Measurements from ENCODE around the gene PIGU. TPM values are rescaled to one million over a fixed set of nuclear protein-coding genes. Genes with fewer than 3 reads are reported as not detected.

PIGU gene
- polyA plus RNA-seq, 3 donors, result 5.8 to 11.3 (median 10.9) TPM

DNA sequence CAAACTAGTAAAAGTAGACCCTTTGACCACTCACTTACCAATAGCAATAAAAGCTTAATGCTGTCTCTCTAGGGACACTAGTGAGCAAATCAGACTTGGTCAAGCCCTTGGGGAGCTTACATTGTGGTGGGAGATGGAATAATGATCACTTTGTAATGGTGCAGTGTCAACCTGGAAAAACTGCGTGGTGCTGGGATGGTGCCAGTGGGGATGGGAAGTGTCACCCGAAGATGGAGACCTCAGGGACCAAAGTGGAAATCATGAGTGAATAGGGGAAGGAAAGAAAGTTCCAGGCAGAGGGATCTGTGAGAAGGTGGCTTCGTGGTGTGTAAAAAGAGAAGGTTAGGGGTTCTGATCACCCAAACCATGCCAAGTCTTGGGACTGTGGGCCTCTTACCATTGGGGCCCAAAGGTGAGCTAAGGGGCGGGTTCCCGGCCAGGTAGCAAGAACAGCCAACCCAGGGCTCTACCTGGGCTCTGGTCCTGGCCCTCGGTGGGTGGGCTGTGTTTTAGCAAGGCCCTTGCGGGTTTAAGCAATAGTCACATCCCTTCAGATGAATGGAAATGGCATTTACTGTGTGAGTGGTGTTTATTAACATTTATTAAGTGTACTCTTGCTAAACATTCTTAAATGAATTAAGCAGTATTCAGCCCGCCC lies 145.2 kb downstream of the PIGU start:
- H3K27me3 Mint-ChIP-seq (ENCODE audit: low read depth in 3 of 3), result no peaks in the 10 kb centered on the region
- H3K36me3 Mint-ChIP-seq, result peaks cover 76 to 90% of the 10 kb centered on the region in 2 donors
- Histone ChIP-seq H3K9me3 (replicated peaks in 1 of 2; ENCODE audit: control insufficient read depth in 1 of 2, insufficient read depth in 1 of 2, low read length in 2 of 2) (no peaks in the 10 kb centered on the region), H3K36me3 (replicated peaks in 1 of 2; ENCODE audit: control insufficient read depth in 1 of 2, insufficient read depth in 2 of 2, low read length in 2 of 2) (peaks cover 84 to 96% of the 10 kb centered on the region in 2 donors), H3K4me1 (ENCODE audit: control insufficient read depth in 1 of 2, insufficient read depth in 2 of 2, low read length in 2 of 2) (no peaks in the 10 kb centered on the region), H3K27ac (ENCODE audit: low read depth in 1 of 2, low read length in 2 of 2) (no peak overlapping the region), H3K79me2 (ENCODE audit: insufficient read depth, low read length) (peaks cover 7% of the 10 kb centered on the region), H3K4me3 (replicated peaks in 1 of 3; ENCODE audit: low read depth in 2 of 3, low read length in 3 of 3) (no peak overlapping the region), H3K4me2 (replicated peaks; ENCODE audit: extremely low read depth, low read length, poor library complexity, severe bottlenecking) (no peak overlapping the region), H4K20me1 (ENCODE audit: insufficient read depth, low read length) (peaks cover 61% of the 10 kb centered on the region), H3K9ac (ENCODE audit: insufficient read depth, low read length, poor library complexity, severe bottlenecking) (no peak overlapping the region), H2AFZ (ENCODE audit: insufficient read depth, low read depth, low read length, poor library complexity, severe bottlenecking) (no peak overlapping the region), H3K27me3 (ENCODE audit: control insufficient read depth in 2 of 2, insufficient read depth in 2 of 2, low read length in 2 of 2) (no peaks in the 10 kb centered on the region)
- no peak overlapping the region for H3K4me3 Mint-ChIP-seq
- peak overlapping the region in 3 of 7 donors; percentile 8 to 87 (median 44) for H3K27ac Mint-ChIP-seq
- intact Hi-C loops (cut with micrococcal nuclease), result no loop called here
- TF ChIP-seq, protein P1, sequence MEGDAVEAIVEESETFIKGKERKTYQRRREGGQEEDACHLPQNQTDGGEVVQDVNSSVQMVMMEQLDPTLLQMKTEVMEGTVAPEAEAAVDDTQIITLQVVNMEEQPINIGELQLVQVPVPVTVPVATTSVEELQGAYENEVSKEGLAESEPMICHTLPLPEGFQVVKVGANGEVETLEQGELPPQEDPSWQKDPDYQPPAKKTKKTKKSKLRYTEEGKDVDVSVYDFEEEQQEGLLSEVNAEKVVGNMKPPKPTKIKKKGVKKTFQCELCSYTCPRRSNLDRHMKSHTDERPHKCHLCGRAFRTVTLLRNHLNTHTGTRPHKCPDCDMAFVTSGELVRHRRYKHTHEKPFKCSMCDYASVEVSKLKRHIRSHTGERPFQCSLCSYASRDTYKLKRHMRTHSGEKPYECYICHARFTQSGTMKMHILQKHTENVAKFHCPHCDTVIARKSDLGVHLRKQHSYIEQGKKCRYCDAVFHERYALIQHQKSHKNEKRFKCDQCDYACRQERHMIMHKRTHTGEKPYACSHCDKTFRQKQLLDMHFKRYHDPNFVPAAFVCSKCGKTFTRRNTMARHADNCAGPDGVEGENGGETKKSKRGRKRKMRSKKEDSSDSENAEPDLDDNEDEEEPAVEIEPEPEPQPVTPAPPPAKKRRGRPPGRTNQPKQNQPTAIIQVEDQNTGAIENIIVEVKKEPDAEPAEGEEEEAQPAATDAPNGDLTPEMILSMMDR (IDR thresholded peaks at IDR 0.05), result no peak
- no peaks in the 10 kb centered on the region for H3K4me1 Mint-ChIP-seq
- WGBS (ENCODE audit: insufficient coverage), result 93% methylated on average over 6 of the region's 8 CpGs
- no peak for DNase-seq
- no peaks in the 10 kb centered on the region for H3K9me3 Mint-ChIP-seq

DNA sequence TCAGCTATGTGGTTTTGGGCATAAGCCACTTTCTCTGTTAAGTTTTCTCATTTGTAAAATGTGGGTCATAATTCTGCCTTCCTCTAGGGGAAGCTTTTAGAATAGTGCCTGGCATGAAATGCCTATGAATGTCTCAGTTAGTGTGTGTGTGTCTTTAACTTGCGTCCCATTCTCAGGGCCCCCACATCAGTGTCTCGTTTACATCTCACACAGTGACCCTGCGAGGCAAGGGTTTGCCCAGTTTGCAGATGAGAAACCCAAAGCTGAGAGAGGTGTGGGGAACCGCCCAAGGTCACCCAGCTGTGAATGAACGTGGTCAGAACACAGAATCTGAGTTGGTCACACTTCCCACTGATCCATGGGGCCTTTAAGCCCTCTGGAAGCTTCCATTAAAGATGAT lies 146.6 kb downstream of the PIGU start:
- peaks cover 81 to 96% of the 10 kb centered on the region in 2 donors for H3K36me3 ChIP-seq (replicated peaks in 1 of 2; ENCODE audit: control insufficient read depth in 1 of 2, insufficient read depth in 2 of 2, low read length in 2 of 2)
- H2AFZ ChIP-seq (ENCODE audit: insufficient read depth, low read depth, low read length, poor library complexity, severe bottlenecking), result no peak overlapping the region
- Mint-ChIP-seq H3K27me3 (ENCODE audit: low read depth in 3 of 3) (peaks cover 0 to 1% (median 0%) of the 10 kb centered on the region in 3 donors), H3K4me3 (no peak overlapping the region), H3K4me1 (peaks cover 2% of the 10 kb centered on the region), H3K36me3 (peaks cover 76 to 89% of the 10 kb centered on the region in 2 donors), H3K27ac (no peak overlapping the region), H3K9me3 (no peaks in the 10 kb centered on the region)
- no peak overlapping the region for H3K9ac ChIP-seq (ENCODE audit: insufficient read depth, low read length, poor library complexity, severe bottlenecking)
- TF ChIP-seq, protein P1 (IDR thresholded peaks at IDR 0.05), result no peak
- H3K4me2 ChIP-seq (replicated peaks; ENCODE audit: extremely low read depth, low read length, poor library complexity, severe bottlenecking), result no peak overlapping the region
- H3K27me3 ChIP-seq (ENCODE audit: control insufficient read depth in 2 of 2, insufficient read depth in 2 of 2, low read length in 2 of 2), result no peaks in the 10 kb centered on the region
- WGBS (ENCODE audit: insufficient coverage), result 96% methylated on average over 4 of the region's 5 CpGs
- H4K20me1 ChIP-seq (ENCODE audit: insufficient read depth, low read length), result peaks cover 70% of the 10 kb centered on the region
- H3K9me3 ChIP-seq (replicated peaks in 1 of 2; ENCODE audit: control insufficient read depth in 1 of 2, insufficient read depth in 1 of 2, low read length in 2 of 2), result no peaks in the 10 kb centered on the region
- peaks cover 15% of the 10 kb centered on the region for H3K79me2 ChIP-seq (ENCODE audit: insufficient read depth, low read length)
- DNase-seq, result no peak
- no peak overlapping the region for H3K27ac ChIP-seq (ENCODE audit: low read depth in 1 of 2, low read length in 2 of 2)
- no peak overlapping the region for H3K4me3 ChIP-seq (replicated peaks in 1 of 3; ENCODE audit: low read depth in 2 of 3, low read length in 3 of 3)
- intact Hi-C loops (cut with micrococcal nuclease), result no loop called here
- no peaks in the 10 kb centered on the region for H3K4me1 ChIP-seq (ENCODE audit: control insufficient read depth in 1 of 2, insufficient read depth in 2 of 2, low read length in 2 of 2)
